ENCODE data around the gene SIT1.
"Not testable (repeated sequence)": the region's sequence is repeated elsewhere in the genome, so short reads cannot be mapped to it uniquely, and the experiment has no call there.

SIT1 gene

GRCh38 chr9:35659340-35659739 lies 8.6 kb upstream of the SIT1 start:
- DNase-seq = no peak

- DNase-seq = no peak
Observed at GRCh38 chr9:35658968-35659220, 8.2 kb upstream of the SIT1 start.

GRCh38 chr9:35658137-35658967 lies 7.6 kb upstream of the SIT1 start, which contains the start of gene CCDC107:
CCDC107 (plus strand) TSS chr9:35658292; CDS start chr9:35658380, 88 bp downstream.
- DNase-seq = peak; percentile 80

- peak; percentile 75 for DNase-seq
Observed at GRCh38 chr9:35657546-35658136, 6.9 kb upstream of the SIT1 start, which contains the start of gene RMRP. RMRP (minus strand) TSS chr9:35658019.

- no peak for DNase-seq
Observed at GRCh38 chr9:35656831-35657545, 6.3 kb upstream of the SIT1 start.

- no peak for DNase-seq
Observed at GRCh38 chr9:35656348-35656747, 5.6 kb upstream of the SIT1 start.

GRCh38 chr9:35653611-35654010 lies 2.9 kb upstream of the SIT1 start:
- DNase-seq = no peak

GRCh38 chr9:35652829-35653209 lies 2.1 kb upstream of the SIT1 start:
- DNase-seq = no peak

GRCh38 chr9:35651956-35652828 lies 1.5 kb upstream of the SIT1 start:
- no peak for DNase-seq

GRCh38 chr9:35649431-35650340 lies 1.0 kb downstream of the SIT1 start:
- peak; percentile 23 for DNase-seq

GRCh38 chr9:35646533-35647265 lies 4.0 kb downstream of the SIT1 start:
- DNase-seq = peak; percentile 90

- no peak for DNase-seq
Observed at GRCh38 chr9:35646153-35646532, 4.6 kb downstream of the SIT1 start.

GRCh38 chr9:35645736-35646135 lies 5.0 kb downstream of the SIT1 start:
- not testable (repeated sequence) for DNase-seq

- no peak for DNase-seq
Observed at GRCh38 chr9:35643046-35643445, 7.7 kb downstream of the SIT1 start.

GRCh38 chr9:35641478-35641877 lies 9.3 kb downstream of the SIT1 start:
- not testable (repeated sequence) for DNase-seq

- DNase-seq = not testable (repeated sequence)
Observed at GRCh38 chr9:35640431-35640830, 10.3 kb downstream of the SIT1 start.

- DNase-seq = no peak
Observed at GRCh38 chr9:35639631-35640030, 11.1 kb downstream of the SIT1 start.

- not testable (repeated sequence) for DNase-seq
Observed at GRCh38 chr9:35639225-35639624, 11.5 kb downstream of the SIT1 start.

- not testable (repeated sequence) for DNase-seq
Observed at GRCh38 chr9:35638751-35639150, 12.0 kb downstream of the SIT1 start.

GRCh38 chr9:35637427-35637955 lies 13.2 kb downstream of the SIT1 start:
- DNase-seq = not testable (repeated sequence)

GRCh38 chr9:35636877-35637246 lies 13.9 kb downstream of the SIT1 start:
- not testable (repeated sequence) for DNase-seq
